Ishikawa (cell line): ENCODE measurements around the gene COG7.

Source experiments
- CREB1 ChIP-seq: IDR thresholded peaks from 2 replicates; pipeline ENCODE4 v1.6.1; 2012; ENCODE audit warnings: low read depth
- EGR1 ChIP-seq: IDR thresholded peaks from 2 replicates; pipeline ENCODE4 v1.6.1; 2012
- EP300 ChIP-seq: IDR thresholded peaks from 2 replicates; pipeline ENCODE4 v1.6.1; 2012; ENCODE audit warnings: borderline replicate concordance
- NFIC ChIP-seq: IDR thresholded peaks from 2 replicates; pipeline ENCODE4 v1.6.1; 2012
- RAD21 ChIP-seq: IDR thresholded peaks from 2 replicates; pipeline ENCODE4 v1.6.1; 2012; ENCODE audit warnings: low read depth
- TAF1 ChIP-seq: IDR thresholded peaks from 2 replicates; pipeline ENCODE4 v1.6.1; 2012; ENCODE audit warnings: low read depth, mild to moderate bottlenecking
- TCF12 ChIP-seq: IDR thresholded peaks from 2 replicates; pipeline ENCODE4 v1.6.1; 2012; ENCODE audit warnings: low read depth
- TEAD4 ChIP-seq: IDR thresholded peaks from 2 replicates; pipeline ENCODE4 v1.6.1; 2012
- YY1 ChIP-seq: IDR thresholded peaks from 2 replicates; pipeline ENCODE4 v1.6.1; 2012; ENCODE audit warnings: low read depth
- ZBTB7A ChIP-seq: IDR thresholded peaks from 2 replicates; pipeline ENCODE4 v1.6.1; 2012; ENCODE audit warnings: low read depth
- TF ChIP-seq, protein P1 (sequence below): IDR thresholded peaks from 2 replicates; pipeline ENCODE4 v1.6.1; 2012
- TF ChIP-seq, protein P2 (sequence below): IDR thresholded peaks from 2 replicates; pipeline ENCODE4 v1.6.1; 2012; ENCODE audit warnings: low read depth, mild to moderate bottlenecking
- TF ChIP-seq, protein P3 (sequence below): IDR thresholded peaks from 2 replicates; pipeline ENCODE4 v1.6.1; 2012

- TF ChIP-seq EP300 (no peak), EGR1 (no peak), TCF12 (no peak), TAF1 (no peak), YY1 (no peak), NFIC (no peak), CREB1 (no peak), ZBTB7A (no peak), TEAD4 (no peak), RAD21 (no peak)
- TF ChIP-seq, protein P1, sequence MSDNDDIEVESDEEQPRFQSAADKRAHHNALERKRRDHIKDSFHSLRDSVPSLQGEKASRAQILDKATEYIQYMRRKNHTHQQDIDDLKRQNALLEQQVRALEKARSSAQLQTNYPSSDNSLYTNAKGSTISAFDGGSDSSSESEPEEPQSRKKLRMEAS = no peak
- TF ChIP-seq, protein P2, sequence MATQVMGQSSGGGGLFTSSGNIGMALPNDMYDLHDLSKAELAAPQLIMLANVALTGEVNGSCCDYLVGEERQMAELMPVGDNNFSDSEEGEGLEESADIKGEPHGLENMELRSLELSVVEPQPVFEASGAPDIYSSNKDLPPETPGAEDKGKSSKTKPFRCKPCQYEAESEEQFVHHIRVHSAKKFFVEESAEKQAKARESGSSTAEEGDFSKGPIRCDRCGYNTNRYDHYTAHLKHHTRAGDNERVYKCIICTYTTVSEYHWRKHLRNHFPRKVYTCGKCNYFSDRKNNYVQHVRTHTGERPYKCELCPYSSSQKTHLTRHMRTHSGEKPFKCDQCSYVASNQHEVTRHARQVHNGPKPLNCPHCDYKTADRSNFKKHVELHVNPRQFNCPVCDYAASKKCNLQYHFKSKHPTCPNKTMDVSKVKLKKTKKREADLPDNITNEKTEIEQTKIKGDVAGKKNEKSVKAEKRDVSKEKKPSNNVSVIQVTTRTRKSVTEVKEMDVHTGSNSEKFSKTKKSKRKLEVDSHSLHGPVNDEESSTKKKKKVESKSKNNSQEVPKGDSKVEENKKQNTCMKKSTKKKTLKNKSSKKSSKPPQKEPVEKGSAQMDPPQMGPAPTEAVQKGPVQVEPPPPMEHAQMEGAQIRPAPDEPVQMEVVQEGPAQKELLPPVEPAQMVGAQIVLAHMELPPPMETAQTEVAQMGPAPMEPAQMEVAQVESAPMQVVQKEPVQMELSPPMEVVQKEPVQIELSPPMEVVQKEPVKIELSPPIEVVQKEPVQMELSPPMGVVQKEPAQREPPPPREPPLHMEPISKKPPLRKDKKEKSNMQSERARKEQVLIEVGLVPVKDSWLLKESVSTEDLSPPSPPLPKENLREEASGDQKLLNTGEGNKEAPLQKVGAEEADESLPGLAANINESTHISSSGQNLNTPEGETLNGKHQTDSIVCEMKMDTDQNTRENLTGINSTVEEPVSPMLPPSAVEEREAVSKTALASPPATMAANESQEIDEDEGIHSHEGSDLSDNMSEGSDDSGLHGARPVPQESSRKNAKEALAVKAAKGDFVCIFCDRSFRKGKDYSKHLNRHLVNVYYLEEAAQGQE = no peak
- TF ChIP-seq, protein P3, sequence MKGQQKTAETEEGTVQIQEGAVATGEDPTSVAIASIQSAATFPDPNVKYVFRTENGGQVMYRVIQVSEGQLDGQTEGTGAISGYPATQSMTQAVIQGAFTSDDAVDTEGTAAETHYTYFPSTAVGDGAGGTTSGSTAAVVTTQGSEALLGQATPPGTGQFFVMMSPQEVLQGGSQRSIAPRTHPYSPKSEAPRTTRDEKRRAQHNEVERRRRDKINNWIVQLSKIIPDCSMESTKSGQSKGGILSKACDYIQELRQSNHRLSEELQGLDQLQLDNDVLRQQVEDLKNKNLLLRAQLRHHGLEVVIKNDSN = no peak
Observed at GRCh38 chr16:23480257-23480656, 27.3 kb upstream of the COG7 start.
